Mesothelial cell of epicardium (in vitro differentiated cells): ENCODE results near the gene CACNA1B. TPM values are rescaled to one million over a fixed set of nuclear protein-coding genes. Genes with fewer than 3 reads are reported as not detected.

Experiments
- DNase-seq, 2 experiments: peaks; one replicate each; pipeline ENCODE4 v3.0.0; 2021; ENCODE audit warnings: low spot score in 2 of 2; ENCODE audit not compliant: unreplicated experiment in 2 of 2
- H3K27ac Mint-ChIP-seq: 2 replicates; pipeline ENCODE4 v1.8.0; 2021; ENCODE audit warnings: mixed read lengths
- H3K27me3 Mint-ChIP-seq: 2 replicates; pipeline ENCODE4 v1.8.0; 2021; ENCODE audit warnings: low read depth, mixed read lengths
- H3K36me3 Mint-ChIP-seq: 2 replicates; pipeline ENCODE4 v1.8.0; 2021; ENCODE audit warnings: mixed read lengths
- H3K4me1 Mint-ChIP-seq: 2 replicates; pipeline ENCODE4 v1.8.0; 2021; ENCODE audit warnings: mixed read lengths
- H3K4me3 Mint-ChIP-seq: 2 replicates; pipeline ENCODE4 v1.8.0; 2021; ENCODE audit warnings: mild to moderate bottlenecking, moderate library complexity, mixed read lengths
- H3K9me3 Mint-ChIP-seq: 2 replicates; pipeline ENCODE4 v1.8.0; 2021; ENCODE audit warnings: mixed read lengths
- total RNA-seq: library from RNA; stranded (reverse); gene quantifications from 3 replicates; pipeline ENCODE4 v1.2.1, GENCODE V29; 2021
- TF ChIP-seq, protein P1 (sequence below): fragments of 200-600 bp; sonication (generic); IDR thresholded peaks from one replicate; pipeline ENCODE4 v1.5.0; 2021; ENCODE audit warnings: antibody characterized with exemption; ENCODE audit not compliant: unreplicated experiment

The CACNA1B gene
- total RNA-seq, 1 donor from 2014 or later: 0.87 TPM

DNA sequence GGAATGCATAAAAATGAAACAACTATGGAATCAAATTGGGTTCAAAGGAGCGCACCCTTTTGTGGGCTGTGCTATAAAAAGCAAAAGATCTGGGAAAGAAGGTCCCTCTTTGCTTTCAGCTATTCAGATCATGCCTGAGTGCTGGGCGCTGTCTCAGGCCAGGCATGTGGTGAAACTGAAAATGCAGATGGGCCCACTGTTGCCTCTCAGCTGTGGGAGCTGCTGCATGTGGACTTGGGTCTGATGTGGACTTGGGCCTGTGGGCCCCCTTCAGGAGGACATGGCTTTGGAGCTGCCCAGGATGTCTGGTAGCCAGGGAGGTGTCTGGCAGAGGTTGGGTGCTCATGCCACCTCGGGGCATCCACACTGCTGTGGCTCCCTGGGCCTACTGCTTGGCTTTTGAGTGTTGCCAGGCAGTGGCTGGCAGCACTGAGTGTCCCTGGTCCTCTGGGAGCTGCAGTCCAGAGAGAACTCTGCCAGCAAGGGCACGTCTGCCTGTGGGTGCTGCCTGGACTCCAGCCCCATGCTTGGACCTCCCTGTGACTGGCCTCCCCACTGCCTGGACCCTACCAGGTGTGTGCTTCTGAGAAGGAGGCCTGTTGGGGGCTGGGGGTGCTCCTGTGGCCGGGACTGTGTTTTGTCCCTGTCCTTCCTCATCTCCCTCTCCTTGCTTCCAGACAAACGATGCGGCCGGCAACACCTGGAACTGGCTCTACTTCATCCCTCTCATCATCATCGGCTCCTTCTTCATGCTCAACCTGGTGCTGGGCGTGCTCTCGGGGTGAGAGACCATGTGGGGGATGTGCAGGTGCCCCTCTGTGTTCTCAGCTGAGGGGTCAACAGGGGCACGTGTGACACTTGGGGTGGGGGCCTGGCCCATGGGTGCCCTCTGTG, 74.3 kb downstream of the CACNA1B start:
- Mint-ChIP-seq H3K27me3 (peaks cover 2% of the 10 kb centered on the region), H3K4me3 (no peak overlapping the region)
- TF ChIP-seq, protein P1, sequence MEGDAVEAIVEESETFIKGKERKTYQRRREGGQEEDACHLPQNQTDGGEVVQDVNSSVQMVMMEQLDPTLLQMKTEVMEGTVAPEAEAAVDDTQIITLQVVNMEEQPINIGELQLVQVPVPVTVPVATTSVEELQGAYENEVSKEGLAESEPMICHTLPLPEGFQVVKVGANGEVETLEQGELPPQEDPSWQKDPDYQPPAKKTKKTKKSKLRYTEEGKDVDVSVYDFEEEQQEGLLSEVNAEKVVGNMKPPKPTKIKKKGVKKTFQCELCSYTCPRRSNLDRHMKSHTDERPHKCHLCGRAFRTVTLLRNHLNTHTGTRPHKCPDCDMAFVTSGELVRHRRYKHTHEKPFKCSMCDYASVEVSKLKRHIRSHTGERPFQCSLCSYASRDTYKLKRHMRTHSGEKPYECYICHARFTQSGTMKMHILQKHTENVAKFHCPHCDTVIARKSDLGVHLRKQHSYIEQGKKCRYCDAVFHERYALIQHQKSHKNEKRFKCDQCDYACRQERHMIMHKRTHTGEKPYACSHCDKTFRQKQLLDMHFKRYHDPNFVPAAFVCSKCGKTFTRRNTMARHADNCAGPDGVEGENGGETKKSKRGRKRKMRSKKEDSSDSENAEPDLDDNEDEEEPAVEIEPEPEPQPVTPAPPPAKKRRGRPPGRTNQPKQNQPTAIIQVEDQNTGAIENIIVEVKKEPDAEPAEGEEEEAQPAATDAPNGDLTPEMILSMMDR: no peak

DNA sequence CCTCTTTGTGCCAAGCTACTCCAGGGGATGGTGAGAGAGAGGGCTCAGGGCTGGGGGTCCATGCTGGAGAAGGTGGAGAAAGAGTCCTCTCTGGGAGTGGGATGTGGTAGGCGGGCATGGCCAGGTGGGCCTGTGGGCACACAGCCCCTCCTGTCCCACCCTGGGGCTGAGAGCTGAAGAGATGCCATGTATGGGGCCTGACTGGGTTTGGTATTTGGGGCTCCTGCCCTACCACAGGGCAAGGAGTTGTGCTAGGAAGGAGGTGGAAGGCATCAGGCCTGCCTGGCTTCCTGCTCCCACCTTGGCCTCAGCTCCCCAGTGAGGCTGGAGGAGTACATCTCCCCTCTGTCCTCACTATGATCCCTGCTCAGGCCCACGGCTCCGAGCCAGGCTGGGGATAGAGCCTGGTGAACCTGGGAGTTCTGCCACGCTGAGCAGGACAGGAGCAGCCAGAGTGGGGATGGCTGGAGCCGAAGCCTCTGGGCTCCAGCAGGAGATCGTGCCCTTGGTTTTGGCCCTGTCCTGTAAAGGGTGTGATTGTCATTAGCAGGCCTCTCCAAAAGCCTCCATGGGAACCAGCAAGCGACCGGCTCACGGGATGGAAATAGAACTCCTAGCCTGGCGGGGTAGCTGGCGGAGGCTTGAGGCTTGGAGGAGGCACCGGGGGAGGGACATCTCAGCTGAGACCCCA, 75.5 kb downstream of the CACNA1B start:
- Mint-ChIP-seq H3K27ac (no peak overlapping the region), H3K36me3 (no peaks in the 10 kb centered on the region), H3K9me3 (no peaks in the 10 kb centered on the region), H3K27me3 (peaks cover 2% of the 10 kb centered on the region), H3K4me3 (no peak overlapping the region), H3K4me1 (no peaks in the 10 kb centered on the region)
- DNase-seq: no peak
- TF ChIP-seq, protein P1: no peak

More for the DNA sequence above, 74.3 kb downstream of the CACNA1B start:
- no peak for DNase-seq
- H3K36me3 Mint-ChIP-seq: peaks cover 3% of the 10 kb centered on the region
- H3K4me1 Mint-ChIP-seq: no peaks in the 10 kb centered on the region
- no peak overlapping the region for H3K27ac Mint-ChIP-seq
- H3K9me3 Mint-ChIP-seq: peaks cover 7% of the 10 kb centered on the region

GRCh38 chr9:137953683-137954438, 76.3 kb downstream of the CACNA1B start:
- Mint-ChIP-seq H3K27me3 (peaks cover 2% of the 10 kb centered on the region), H3K4me1 (no peaks in the 10 kb centered on the region), H3K27ac (no peak overlapping the region), H3K36me3 (no peaks in the 10 kb centered on the region), H3K4me3 (no peak overlapping the region), H3K9me3 (no peaks in the 10 kb centered on the region)
- DNase-seq: no peak
- TF ChIP-seq, protein P1: no peak

GRCh38 chr9:137955224-137955570, 77.6 kb downstream of the CACNA1B start:
- Mint-ChIP-seq H3K36me3 (no peaks in the 10 kb centered on the region), H3K27me3 (peaks cover 5% of the 10 kb centered on the region), H3K27ac (no peak overlapping the region), H3K9me3 (no peaks in the 10 kb centered on the region), H3K4me3 (no peak overlapping the region), H3K4me1 (no peaks in the 10 kb centered on the region)
- TF ChIP-seq, protein P1: no peak
- no peak for DNase-seq

- H3K9me3 Mint-ChIP-seq: no peaks in the 10 kb centered on the region
- no peak overlapping the region for H3K4me3 Mint-ChIP-seq
- no peak overlapping the region for H3K27ac Mint-ChIP-seq
- H3K27me3 Mint-ChIP-seq: peaks cover 6% of the 10 kb centered on the region
- TF ChIP-seq, protein P1: no peak
- H3K4me1 Mint-ChIP-seq: no peaks in the 10 kb centered on the region
- DNase-seq: no peak
- no peaks in the 10 kb centered on the region for H3K36me3 Mint-ChIP-seq
These were observed 78.0 kb downstream of the CACNA1B start for GRCh38 chr9:137955586-137955985.
